Subcutaneous adipose tissue (tissue), 4 donors: Measurements from ENCODE around the gene MRPL36. TPM values are rescaled to one million over a fixed set of nuclear protein-coding genes. Genes with fewer than 3 reads are reported as not detected.

Source experiments
- CTCF ChIP-seq: fragments of 450-650 bp; IDR thresholded peaks from one replicate; pipeline ENCODE4 v1.5.1; 2016; ENCODE audit warnings: low read depth, mild to moderate bottlenecking, control low read depth, antibody characterized with exemption, moderate library complexity
- total RNA-seq, 4 donors: library from RNA; depleted of rRNA; stranded (reverse); fragments of >200 nt; gene quantifications; one replicate each; pipeline ENCODE4 v1.1.0, GENCODE V29; 2016

The MRPL36 gene
- total RNA-seq, 4 donors from 2014 or later = 27.9 to 56.1 (median 42.7) TPM

DNA sequence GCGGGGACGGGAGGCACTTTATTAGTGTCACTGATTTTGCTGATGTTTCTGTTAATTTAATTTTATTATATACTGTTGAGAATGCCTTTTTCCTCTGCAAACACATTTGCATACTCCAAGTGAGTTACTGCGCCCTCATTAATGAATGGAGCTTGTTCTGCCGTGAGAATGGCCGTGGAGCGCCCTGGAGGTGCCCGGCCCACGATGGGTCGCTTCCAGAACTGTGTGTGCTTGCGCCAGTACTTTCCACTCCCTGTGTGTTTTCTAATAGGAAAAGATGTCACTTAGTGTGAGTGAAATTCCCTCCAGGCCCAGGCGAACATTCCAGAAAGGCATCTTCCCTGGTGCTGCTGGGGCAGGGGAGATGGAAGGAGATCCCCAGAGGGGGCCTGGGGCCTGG is 31.6 kb upstream of the MRPL36 start:
- no peak for TF ChIP-seq CTCF

DNA sequence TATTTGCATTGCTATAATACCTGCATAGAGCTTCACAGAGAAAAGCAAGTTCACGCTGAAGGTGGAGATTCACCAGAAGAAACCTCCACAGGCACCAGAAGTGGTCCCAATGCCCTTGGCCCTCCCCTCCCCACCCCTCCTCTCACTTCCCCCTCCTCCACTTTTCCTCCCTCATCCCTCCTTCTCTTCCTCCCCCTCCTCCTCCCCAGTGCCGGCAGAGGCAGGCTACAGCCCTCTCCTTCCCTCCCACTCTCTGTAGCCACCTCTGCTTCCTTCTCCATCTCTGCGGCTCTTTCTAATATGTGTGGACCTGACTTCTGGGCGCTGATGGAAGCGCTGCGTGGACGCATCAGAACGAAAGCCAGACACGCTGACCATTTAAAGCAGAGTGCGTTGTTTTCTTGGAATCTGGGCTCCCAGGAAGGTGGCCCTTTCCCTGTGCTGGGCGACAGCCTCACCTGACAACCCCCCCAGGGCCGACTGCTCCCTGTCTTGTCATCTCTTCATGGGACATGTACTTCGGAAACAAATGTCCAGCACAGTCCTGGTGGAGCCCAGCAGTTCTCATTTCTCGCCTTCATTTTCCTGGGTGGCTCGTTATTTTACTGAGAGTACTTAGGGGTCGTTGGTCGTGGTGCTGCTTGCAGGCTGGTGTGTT is 31.1 kb upstream of the MRPL36 start:
- no peak for TF ChIP-seq CTCF

GRCh38 chr5:1827886-1828397 is 28.3 kb upstream of the MRPL36 start:
- TF ChIP-seq CTCF = no peak

DNA sequence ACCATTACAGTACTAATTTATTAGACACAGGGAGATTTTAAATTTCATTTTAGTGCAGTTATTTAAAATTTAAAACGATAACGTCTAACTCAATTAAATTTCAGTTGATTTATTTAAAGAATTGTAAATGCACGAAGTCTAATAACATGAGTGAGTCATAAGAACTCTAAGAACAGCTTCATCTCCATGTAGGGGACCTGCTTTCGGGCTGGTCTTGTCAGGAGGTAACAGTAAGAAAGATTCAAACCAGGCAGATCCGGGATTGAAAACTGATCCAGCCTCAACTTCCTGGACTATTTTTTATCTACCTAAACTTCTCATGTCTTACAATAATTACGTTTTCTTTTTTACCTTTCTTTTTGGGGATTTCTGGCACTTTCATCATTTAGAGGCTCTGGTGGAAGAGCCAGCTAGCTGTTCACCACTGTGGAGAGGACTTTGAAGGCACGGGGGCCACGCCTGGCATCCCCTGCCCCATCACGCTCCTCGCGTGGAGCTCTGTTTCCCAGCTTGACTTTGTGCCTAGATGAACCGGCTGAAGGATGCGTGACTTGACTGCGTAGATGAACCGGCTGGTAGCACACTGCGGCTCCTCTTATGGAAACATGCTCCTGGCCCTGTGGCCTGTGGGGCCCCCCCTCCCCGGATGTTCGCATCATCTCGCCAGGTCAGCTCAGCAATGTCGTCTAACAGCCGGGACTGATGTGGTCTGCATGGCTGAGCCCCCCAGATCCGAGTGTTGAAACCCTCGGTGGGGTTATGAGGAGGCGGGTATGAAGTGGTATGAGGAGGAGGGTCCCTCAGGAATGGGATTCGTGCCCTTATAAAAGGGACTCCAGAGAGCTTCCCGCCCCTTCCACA is 27.6 kb upstream of the MRPL36 start:
- no peak for TF ChIP-seq CTCF

DNA sequence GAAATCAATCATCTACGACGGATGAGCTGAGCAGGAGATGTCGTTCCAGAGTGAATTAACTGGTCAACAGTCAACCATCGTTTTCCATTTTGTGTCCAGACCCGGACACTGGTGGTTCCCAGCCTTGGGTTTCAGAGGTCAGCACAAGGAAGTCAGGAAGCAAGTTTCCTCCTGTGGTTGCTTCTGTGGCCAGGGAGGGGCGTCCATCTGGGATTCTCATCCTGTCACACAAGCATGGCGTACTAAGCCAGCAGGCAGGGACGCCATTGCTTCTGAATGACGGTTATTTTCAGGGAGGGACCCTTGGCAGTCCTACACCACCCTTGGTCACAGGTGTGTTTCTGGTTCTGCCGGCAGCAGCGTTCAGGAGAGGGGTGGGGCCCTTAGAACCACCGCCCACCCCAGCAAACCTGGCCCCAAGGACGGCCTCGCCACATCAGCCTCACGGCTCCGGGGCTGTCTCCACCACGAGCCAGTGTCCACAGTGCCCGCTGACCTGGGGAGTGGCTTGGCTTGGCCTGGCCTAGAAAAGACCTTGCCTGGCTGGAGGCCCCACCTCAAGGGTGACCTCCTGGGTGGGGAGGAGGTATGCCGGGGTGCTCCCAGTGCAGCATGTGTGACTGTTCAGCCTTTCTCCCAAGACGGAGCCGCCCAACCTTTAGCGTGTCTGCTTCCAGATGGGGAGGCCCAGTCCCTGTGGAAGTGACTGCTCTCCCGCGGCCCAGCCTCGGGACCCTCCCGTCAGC is 26.8 kb upstream of the MRPL36 start:
- no peak for TF ChIP-seq CTCF

GRCh38 chr5:1824903-1825841 is 25.5 kb upstream of the MRPL36 start:
- TF ChIP-seq CTCF = no peak
